Activated CD8-positive, alpha-beta memory T cell treated with anti-CD3 and anti-CD28 coated beads for 48 hours (primary cell): ENCODE data around the gene SCN1A.
"Not testable (repeated sequence)": the region's sequence is repeated elsewhere in the genome, so short reads cannot be mapped to it uniquely, and the experiment has no call there.

Experiments
- DNase-seq, 3 experiments: peaks; one replicate each; pipeline ENCODE4 v3.0.0-alpha.2; 2020; ENCODE audit warnings: low read depth in 2 of 3, low spot score in 2 of 3

SCN1A gene

GRCh38 chr2:165989851-165990250, 138.0 kb downstream of the SCN1A start:
- DNase-seq, result no peak

- no peak for DNase-seq
Measured at GRCh38 chr2:165985120-165985519, 142.7 kb downstream of the SCN1A start.

GRCh38 chr2:165972161-165972560, 155.7 kb downstream of the SCN1A start:
- not testable (repeated sequence) for DNase-seq

- DNase-seq, result no peak
Measured at GRCh38 chr2:165970663-165971062, 157.2 kb downstream of the SCN1A start.

- DNase-seq, result no peak
Measured at GRCh38 chr2:165969227-165969626, 158.6 kb downstream of the SCN1A start.

GRCh38 chr2:165967746-165968145, 160.1 kb downstream of the SCN1A start:
- DNase-seq, result no peak

GRCh38 chr2:165961818-165962217, 166.0 kb downstream of the SCN1A start:
- DNase-seq, result no peak

- DNase-seq, result no peak
Measured at GRCh38 chr2:165959371-165959770, 168.4 kb downstream of the SCN1A start.

GRCh38 chr2:165958313-165958960, 169.4 kb downstream of the SCN1A start:
- no peak for DNase-seq

GRCh38 chr2:165957030-165957675, 170.7 kb downstream of the SCN1A start:
- no peak for DNase-seq

GRCh38 chr2:165953655-165954606, 173.9 kb downstream of the SCN1A start, which contains the start of gene TTC21B:
TSS of gene TTC21B (minus strand) at chr2:165953776. CDS start at chr2:165953705, 71 bp downstream.
- DNase-seq, result peak; percentile 75 to 86 (median 79)

GRCh38 chr2:165953306-165953654, 174.5 kb downstream of the SCN1A start:
- DNase-seq, result no peak

- no peak for DNase-seq
Measured at GRCh38 chr2:165952741-165953211, 175.0 kb downstream of the SCN1A start.

GRCh38 chr2:165952085-165952484, 175.7 kb downstream of the SCN1A start:
- no peak for DNase-seq

- DNase-seq, result no peak
Measured at GRCh38 chr2:165950438-165950837, 177.4 kb downstream of the SCN1A start.

- no peak for DNase-seq
Measured at GRCh38 chr2:165941827-165942226, 186.0 kb downstream of the SCN1A start.

- DNase-seq, result no peak
Measured at GRCh38 chr2:165938237-165938636, 189.6 kb downstream of the SCN1A start.
